Measurements from ENCODE around the gene PARP15.
"Not testable (repeated sequence)": the region's sequence is repeated elsewhere in the genome, so short reads cannot be mapped to it uniquely, and the experiment has no call there.

The PARP15 gene

DNA sequence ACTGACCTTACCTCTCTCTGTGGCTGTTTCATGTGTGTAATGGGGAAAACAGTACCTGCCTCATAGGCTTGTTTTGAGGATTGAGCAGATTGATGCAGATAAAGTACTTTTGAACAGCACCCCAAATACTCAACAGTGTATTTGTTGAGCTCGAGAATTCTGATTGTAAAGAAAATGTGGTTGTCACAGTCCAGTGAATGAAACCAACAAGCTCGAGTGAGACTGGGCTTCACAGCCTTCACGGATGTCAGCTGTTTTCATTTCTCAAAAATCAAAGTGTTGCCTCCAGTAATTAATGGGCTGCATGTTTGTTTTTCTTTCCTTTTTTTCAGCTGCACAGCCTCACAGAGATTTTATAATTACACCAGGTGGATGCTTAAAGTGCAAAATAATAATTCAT is 43.7 kb downstream of the PARP15 start:
- DNase-seq: no peak

DNA sequence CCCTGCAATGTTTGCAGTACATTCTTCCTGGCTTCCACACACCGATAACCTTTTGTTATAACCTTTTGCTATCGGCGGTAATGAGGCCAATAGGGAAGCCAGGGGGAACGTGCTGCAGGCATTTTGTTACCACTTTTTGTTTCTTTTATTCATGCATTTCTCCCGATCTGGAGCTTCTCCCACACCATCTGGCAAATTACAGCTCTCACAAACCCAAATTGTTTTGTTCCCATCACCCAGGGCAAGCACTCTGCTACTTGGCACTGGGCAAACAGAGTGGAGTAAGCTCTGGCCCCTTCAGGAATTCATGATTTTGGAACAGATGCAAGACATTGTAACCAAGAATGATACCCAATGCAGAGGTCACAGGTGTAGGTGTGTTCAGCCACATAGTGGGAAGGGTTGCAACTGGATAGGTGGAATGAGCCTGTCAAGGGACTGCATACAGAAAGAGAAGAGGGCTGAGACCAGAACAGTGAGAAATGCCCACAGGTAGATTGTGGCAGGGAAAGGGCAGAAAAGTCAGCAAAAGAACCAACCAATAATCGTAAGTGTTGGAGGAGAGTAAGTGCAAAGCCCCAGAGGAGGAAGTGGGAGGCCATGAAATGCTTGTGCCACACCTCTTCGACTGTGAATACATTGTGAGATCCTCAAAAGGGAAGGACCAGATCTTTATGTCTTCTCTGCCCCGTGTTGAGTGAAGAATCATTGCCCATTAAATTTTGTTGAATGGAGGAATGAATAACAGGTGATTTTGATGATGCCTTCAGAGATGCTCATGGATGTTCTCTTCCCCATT is 45.8 kb downstream of the PARP15 start:
- no peak for DNase-seq

DNA sequence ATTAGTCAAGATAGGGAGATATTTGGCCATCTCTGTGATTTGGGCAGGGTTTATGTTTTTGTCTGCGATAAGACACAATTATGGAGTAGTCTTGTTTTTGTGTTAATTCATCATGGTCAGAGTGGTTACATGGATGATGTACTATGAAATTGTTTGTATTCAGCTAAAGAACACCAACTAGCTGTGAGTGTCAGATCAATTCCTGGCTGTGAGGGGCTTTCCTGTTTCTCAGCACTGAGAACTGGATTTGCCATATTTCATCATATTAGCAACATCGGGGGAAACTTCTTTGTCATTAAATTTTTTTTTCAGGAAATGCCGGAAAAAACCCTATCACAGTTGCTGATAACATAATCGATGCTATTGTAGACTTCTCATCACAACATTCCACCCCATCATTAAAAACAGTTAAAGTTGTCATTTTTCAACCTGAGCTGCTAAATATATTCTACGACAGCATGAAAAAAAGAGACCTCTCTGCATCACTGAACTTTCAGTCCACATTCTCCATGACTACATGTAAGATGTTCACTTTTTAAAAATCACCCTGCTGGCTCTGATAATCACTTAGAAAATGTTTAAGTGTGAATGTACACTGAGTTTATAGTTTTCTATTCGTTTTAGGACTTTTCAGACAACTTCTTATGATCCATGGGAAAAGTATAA is 49.2 kb downstream of the PARP15 start:
- DNase-seq: no peak

DNA sequence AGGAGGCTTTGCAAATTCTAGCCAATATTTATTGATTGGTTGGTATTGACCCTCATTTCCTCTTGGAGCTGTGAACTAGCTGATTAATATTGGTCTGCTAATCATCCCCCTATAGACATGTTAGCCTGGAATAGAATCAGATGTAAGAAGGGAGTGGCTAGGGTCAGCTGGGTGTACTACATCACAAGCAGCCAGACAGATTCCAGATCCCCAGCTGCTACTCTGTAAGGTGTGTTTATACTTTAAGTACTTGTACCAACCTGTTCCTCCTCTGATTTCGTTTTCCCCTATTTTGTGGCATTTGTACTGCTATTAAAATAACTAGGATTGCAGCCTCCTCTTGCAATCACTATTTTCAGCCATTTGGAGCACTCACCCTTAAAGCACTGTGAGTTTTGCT is 49.9 kb downstream of the PARP15 start:
- no peak for DNase-seq

DNA sequence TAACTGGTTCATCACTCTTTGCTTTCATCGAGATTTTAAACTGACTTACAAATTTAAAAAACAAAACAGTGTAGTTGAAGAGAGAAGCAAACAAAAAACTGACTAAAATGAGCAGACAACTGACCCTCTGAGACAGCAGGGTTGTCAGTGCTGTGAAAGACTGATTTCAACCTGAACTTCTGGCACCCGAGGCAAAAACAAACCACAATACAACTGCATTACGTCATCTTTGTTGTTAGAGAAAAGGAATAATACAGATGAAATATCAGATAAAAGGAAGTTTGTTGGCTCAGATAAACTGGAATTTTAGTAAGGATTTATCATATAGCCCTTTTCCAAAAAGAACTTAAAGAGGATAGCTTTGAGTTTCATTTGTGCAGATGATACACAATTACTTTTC is 51.1 kb downstream of the PARP15 start:
- DNase-seq: no peak

- DNase-seq: no peak
Measured at GRCh38 chr3:122629763-122630162, 52.3 kb downstream of the PARP15 start.

DNA sequence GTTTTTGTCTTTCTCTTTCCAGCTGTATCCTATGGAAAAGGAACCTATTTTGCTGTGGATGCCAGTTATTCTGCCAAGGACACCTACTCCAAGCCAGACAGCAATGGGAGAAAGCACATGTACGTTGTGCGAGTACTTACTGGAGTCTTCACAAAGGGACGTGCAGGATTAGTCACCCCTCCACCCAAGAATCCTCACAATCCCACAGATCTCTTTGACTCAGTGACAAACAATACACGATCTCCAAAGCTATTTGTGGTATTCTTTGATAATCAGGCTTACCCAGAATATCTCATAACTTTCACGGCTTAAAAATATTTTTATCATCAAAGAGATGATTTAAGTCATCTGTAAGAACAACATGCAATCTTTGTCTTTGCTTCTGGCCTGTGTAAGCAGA is 58.3 kb downstream of the PARP15 start:
- no peak for DNase-seq

- DNase-seq: no peak
Measured at GRCh38 chr3:122636697-122637096, 59.2 kb downstream of the PARP15 start.

DNA sequence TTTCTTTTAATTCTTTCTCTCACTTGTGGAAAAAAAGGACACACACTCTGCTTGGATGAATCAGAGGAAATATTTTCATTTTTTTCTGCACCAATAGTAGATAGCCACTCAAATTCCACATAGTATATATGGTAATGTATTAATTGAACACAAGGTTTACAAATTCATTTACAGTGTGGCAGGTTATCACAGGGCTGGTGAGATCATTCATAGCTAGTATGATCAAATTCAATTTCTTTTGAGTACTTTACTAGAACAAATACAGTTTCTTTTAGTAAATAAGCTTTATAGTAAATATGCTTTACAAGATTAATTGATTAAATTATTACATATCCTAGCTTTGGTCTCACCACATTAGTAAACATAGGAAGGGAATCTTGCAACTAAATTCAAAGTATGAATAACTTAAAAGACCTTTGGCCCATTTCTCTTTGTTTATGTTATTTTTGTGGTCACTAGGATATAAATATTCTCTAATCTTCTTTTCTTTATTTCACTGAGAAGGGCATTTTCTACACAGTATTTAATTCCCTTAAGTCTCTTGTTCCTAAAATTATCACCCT is 63.1 kb downstream of the PARP15 start:
- no peak for DNase-seq

GRCh38 chr3:122642935-122643334 is 65.5 kb downstream of the PARP15 start:
- no peak for DNase-seq

GRCh38 chr3:122646146-122646988 is 68.9 kb downstream of the PARP15 start:
- DNase-seq: no peak

DNA sequence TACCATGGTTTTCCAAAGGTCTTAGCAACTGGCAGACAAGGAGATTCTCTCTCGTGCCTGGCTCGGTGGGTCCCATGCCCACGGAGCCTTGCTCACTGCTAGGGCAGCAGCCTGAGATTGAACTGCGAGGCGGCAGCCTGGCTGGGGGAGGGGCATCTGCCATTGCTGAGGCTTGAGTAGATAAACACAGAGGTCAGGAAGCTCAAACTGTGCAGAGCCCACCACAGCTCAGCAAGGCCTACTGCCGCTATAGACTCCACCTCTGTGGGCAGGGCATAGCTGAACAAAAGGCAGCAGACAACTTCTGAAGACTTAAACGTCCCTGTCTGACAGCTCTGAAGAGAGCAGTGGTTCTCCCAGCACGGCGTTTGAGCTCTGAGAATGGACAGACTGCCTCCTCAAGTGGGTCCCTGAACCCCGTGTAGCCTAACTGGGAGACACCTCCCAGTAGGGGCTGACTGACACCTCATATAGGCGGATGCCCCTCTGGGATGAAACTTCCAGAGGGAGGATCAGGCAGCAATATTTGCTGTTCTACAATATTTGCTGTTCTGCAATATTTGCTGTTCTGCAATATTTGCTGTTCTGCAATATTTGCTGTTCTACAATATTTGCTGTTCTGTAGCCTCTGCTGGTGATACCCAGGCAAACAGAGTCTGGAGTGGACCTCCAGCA is 73.9 kb downstream of the PARP15 start:
- not testable (repeated sequence) for DNase-seq

DNA sequence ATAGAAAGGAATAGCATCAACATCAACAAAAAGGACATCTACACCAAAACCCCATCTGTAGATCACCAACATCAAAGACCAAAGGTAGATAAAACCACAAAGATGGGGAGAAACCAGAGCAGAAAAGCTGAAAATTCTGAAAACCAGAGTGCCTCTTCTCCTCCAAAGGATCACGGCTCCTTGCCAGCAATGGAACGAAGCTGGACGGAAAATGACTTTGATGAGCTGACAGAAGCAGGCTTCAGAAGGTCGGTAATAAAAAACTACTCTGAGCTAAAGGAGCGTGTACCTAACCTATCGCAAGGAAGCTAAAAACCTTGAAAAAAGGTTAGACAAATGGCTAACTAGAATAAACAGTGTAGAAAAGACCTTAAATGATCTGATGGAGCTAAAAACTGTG is 74.5 kb downstream of the PARP15 start:
- not testable (repeated sequence) for DNase-seq

- DNase-seq: not testable (repeated sequence)
Measured at GRCh38 chr3:122658336-122658735, 80.9 kb downstream of the PARP15 start.

GRCh38 chr3:122660297-122660974 is 83.0 kb downstream of the PARP15 start:
- no peak for DNase-seq

DNA sequence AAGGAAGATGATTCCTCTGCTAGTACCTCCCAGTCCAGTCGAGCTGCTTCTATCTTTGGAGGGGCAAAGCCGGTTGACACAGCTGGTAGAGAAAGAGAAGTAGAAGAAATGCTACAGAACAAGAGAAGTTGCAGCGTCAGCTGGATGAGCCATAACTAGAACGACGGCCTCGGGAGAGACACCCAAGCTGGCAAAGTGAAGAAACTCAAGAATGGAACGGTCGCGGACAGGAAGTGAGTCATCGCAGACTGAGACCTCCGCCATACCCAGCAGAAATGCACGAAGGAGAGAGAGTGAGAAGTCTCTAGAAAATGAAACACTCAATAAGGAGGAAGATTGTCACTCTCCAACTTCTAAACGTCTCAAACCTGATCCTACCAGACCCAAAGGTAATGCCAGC is 84.2 kb downstream of the PARP15 start:
- no peak for DNase-seq

- DNase-seq: no peak
Measured at GRCh38 chr3:122662505-122662904, 85.1 kb downstream of the PARP15 start.

DNA sequence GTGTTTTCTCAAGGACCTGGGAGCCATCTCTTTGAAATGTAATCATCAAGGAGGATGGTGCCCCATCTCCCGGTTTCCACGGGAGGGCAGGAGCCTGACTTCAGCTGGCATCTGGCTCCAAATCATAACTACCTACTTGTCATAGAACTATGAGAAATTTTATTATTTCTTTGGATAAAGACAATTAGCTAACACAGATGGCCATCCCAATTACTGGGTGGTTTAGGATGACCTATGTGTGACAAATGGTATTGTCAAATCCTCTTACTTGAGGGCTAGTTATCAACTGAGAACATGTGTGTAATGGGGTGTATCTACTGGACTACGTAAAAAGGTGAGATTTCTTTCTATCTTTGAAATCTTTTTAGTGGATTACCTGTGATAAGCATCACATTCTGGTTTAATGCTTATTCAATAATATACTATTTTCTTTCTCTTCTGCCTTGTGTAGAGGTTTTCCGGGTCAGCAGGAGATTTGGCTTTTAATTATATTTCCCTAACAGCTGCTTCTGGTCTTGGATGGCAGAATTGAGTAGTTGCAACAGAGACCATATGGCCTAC is 87.9 kb downstream of the PARP15 start:
- no peak for DNase-seq

DNA sequence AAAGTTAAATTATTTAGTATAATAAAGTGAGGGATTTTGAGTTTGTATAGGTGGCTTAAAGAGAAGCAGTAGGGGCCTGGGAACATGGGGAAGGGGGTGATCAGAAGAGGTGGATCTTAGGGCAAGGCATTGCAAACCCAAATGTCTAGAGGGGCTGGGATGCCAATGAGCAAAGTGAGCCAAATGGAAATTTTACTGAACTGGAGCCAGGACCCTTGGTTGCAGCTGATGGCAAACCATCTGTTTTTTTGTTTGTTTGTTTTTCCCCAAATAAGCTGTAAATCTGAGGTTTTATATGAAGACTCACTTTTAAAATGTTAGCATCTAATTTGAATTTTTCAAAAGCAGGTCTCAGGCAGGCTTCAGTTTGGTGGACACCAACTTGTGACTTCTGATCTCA is 88.4 kb downstream of the PARP15 start:
- no peak for DNase-seq

GRCh38 chr3:122668930-122669730 is 91.7 kb downstream of the PARP15 start:
- DNase-seq: no peak

DNA sequence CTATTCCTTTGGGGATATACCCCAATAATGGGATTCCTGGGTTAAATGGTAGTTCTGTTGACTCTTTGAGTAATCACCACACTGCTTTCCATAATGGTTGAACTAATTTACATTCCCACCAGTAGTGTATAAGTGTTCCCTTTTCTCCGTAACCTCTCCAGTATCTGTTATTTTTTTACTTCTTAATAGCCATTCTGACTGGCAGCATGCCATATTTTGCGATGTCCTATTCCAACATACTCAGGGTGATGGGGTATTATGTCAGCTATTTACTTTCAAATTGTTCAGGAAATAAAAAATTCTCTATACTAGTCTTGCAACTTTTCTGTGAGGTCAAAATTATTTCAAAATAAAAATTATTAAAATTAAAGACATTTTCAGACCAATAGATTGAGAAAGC is 94.1 kb downstream of the PARP15 start:
- no peak for DNase-seq
